ENCODE results near the gene HDGFL3. TPM values are rescaled to one million over a fixed set of nuclear protein-coding genes. Genes with fewer than 3 reads are reported as not detected.
"Not testable (repeated sequence)": the region's sequence is repeated elsewhere in the genome, so short reads cannot be mapped to it uniquely, and the experiment has no call there.

HDGFL3 gene
- total and polyA plus RNA-seq, 4 donors: 7.3 to 41.0 (median 19.7) TPM

DNA sequence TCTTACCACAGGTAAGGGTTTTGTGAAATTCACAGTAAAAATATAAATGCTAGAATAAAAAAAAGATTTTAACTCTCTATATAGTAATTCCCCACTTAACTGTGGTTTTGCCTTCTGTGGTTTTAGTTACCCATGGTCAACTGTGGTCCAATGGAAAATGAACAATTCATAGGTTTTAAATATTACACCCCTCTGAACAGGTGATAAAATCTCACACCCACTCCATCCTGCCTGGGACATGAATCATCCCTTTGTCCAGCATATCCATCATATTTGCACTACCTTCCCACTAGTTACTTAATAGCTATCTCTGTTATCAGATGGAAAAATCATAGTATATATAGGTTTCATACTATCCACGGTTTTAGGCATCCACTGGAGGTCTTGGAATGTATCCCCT lies 49.2 kb downstream of the HDGFL3 start:
- Histone ChIP-seq H3K27ac (ENCODE audit: low read depth in 1 of 2, low read length in 1 of 2) (no peak overlapping the region), H3K9me3 (ENCODE audit: control insufficient read depth in 4 of 4, insufficient read depth in 3 of 4, low read length in 3 of 4) (no peaks in the 10 kb centered on the region), H3K4me3 (no peak overlapping the region), H3K27me3 (ENCODE audit: control insufficient read depth in 3 of 3, insufficient read depth in 3 of 3, low read length in 2 of 3) (no peaks in the 10 kb centered on the region), H3K36me3 (ENCODE audit: control insufficient read depth in 4 of 4, insufficient read depth in 4 of 4, low read length in 4 of 4) (peaks cover 2 to 22% (median 14%) of the 10 kb centered on the region in 4 donors), H3K4me1 (ENCODE audit: control insufficient read depth in 5 of 5, insufficient read depth in 5 of 5, low read length in 5 of 5) (no peaks in the 10 kb centered on the region), H3K9ac (ENCODE audit: insufficient read depth in 1 of 2, low read length in 2 of 2) (no peak overlapping the region)
- no peak for DNase-seq
- 88 to 97% methylated on average over 1 of the region's 1 CpG for WGBS, 2 donors
- TF ChIP-seq, protein P1, sequence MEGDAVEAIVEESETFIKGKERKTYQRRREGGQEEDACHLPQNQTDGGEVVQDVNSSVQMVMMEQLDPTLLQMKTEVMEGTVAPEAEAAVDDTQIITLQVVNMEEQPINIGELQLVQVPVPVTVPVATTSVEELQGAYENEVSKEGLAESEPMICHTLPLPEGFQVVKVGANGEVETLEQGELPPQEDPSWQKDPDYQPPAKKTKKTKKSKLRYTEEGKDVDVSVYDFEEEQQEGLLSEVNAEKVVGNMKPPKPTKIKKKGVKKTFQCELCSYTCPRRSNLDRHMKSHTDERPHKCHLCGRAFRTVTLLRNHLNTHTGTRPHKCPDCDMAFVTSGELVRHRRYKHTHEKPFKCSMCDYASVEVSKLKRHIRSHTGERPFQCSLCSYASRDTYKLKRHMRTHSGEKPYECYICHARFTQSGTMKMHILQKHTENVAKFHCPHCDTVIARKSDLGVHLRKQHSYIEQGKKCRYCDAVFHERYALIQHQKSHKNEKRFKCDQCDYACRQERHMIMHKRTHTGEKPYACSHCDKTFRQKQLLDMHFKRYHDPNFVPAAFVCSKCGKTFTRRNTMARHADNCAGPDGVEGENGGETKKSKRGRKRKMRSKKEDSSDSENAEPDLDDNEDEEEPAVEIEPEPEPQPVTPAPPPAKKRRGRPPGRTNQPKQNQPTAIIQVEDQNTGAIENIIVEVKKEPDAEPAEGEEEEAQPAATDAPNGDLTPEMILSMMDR (IDR thresholded peaks at IDR 0.05; ENCODE audit: control extremely low read depth, extremely low read depth): no peak
- ATAC-seq (ENCODE audit: insufficient read depth, low FRiP score): no peak

DNA sequence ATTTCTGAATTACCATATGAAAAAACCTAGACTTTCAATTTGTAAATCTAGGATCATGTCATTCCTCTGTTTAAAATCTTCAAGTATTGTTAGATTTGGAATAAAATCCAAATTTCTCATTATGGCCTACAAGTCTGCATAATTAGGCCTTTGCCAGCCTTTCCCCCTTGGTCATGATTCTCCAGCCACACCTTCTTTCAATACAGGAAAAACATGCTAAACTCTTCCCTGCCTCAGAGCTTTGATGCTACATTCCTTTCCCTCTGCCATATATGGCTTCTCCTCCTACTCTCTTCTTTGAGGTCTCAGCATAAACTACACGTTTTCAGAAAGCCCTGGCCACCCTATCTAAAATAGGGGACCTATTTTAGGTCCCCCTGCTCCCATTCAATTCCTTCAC lies 51.7 kb downstream of the HDGFL3 start:
- H3K9ac ChIP-seq (ENCODE audit: insufficient read depth in 1 of 2, low read length in 2 of 2): no peak overlapping the region
- H3K4me1 ChIP-seq (ENCODE audit: control insufficient read depth in 5 of 5, insufficient read depth in 5 of 5, low read length in 5 of 5): no peaks in the 10 kb centered on the region
- no peak overlapping the region for H3K4me3 ChIP-seq
- no peaks in the 10 kb centered on the region for H3K27me3 ChIP-seq (ENCODE audit: control insufficient read depth in 3 of 3, insufficient read depth in 3 of 3, low read length in 2 of 3)
- H3K9me3 ChIP-seq (ENCODE audit: control insufficient read depth in 4 of 4, insufficient read depth in 3 of 4, low read length in 3 of 4): no peaks in the 10 kb centered on the region
- no peak for DNase-seq
- H3K36me3 ChIP-seq (ENCODE audit: control insufficient read depth in 4 of 4, insufficient read depth in 4 of 4, low read length in 4 of 4): peaks cover 2 to 22% (median 17%) of the 10 kb centered on the region in 4 donors
- ATAC-seq (ENCODE audit: insufficient read depth, low FRiP score): no peak
- H3K27ac ChIP-seq (ENCODE audit: low read depth in 1 of 2, low read length in 1 of 2): no peak overlapping the region
- TF ChIP-seq, protein P1 (IDR thresholded peaks at IDR 0.05; ENCODE audit: control extremely low read depth, extremely low read depth): no peak
- WGBS, 2 donors: 65 to 82% methylated on average over 1 of the region's 1 CpG

DNA sequence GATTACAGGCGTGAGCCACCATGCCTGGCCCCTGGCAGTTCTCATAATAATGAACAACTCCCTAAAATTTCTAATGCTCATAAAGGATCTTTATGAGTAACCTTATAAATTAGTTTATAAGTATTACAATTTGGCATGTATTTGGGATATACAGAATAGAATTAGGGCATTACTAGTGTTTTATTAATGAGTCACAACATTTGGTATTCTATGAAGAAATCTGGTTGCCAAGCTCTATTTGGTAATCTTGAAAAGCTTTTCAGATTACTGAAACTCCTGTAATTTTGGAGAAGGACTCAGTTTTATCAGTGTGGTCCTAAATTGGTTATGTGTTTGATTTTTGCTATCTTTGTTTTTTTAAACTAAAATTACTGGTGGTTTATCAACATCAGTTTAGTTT lies 54.3 kb downstream of the HDGFL3 start:
- whole genome bisulfite sequencing, 2 donors: 89 to 95% methylated on average over 1 of the region's 1 CpG
- TF ChIP-seq, protein P1 (IDR thresholded peaks at IDR 0.05; ENCODE audit: control extremely low read depth, extremely low read depth): no peak
- Histone ChIP-seq H3K4me3 (no peak overlapping the region), H3K9ac (ENCODE audit: insufficient read depth in 1 of 2, low read length in 2 of 2) (no peak overlapping the region), H3K27me3 (ENCODE audit: control insufficient read depth in 3 of 3, insufficient read depth in 3 of 3, low read length in 2 of 3) (no peaks in the 10 kb centered on the region), H3K4me1 (ENCODE audit: control insufficient read depth in 5 of 5, insufficient read depth in 5 of 5, low read length in 5 of 5) (no peaks in the 10 kb centered on the region), H3K27ac (ENCODE audit: low read depth in 1 of 2, low read length in 1 of 2) (no peak overlapping the region), H3K36me3 (ENCODE audit: control insufficient read depth in 4 of 4, insufficient read depth in 4 of 4, low read length in 4 of 4) (peaks cover 4 to 32% (median 25%) of the 10 kb centered on the region in 4 donors), H3K9me3 (ENCODE audit: control insufficient read depth in 4 of 4, insufficient read depth in 3 of 4, low read length in 3 of 4) (no peaks in the 10 kb centered on the region)
- DNase-seq (no peak), ATAC-seq (ENCODE audit: insufficient read depth, low FRiP score) (no peak)

DNA sequence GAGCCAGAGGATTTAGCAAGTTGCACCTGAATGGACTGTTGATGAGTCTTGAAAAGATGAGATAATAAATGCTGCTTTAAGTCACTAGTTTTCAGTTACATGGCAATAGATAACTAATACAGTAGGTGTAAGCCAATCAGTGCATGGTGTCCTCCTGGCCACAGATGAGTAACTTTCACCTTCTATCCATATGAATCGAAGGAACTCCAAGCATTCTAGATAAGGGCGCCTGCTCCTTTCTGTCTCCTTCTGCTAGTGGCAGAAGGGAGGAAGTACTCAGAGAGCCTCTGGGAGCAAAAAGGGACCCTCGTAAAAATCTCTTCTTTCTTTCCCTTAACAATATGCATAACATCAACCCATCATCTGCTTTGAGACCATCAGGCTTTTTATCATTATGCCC lies 62.9 kb downstream of the HDGFL3 start:
- Histone ChIP-seq H3K36me3 (ENCODE audit: control insufficient read depth in 4 of 4, insufficient read depth in 4 of 4, low read length in 4 of 4) (peaks cover 12 to 34% (median 26%) of the 10 kb centered on the region in 4 donors), H3K9ac (ENCODE audit: insufficient read depth in 1 of 2, low read length in 2 of 2) (no peak overlapping the region), H3K9me3 (ENCODE audit: control insufficient read depth in 4 of 4, insufficient read depth in 3 of 4, low read length in 3 of 4) (no peaks in the 10 kb centered on the region), H3K27ac (ENCODE audit: low read depth in 1 of 2, low read length in 1 of 2) (no peak overlapping the region), H3K27me3 (ENCODE audit: control insufficient read depth in 3 of 3, insufficient read depth in 3 of 3, low read length in 2 of 3) (no peaks in the 10 kb centered on the region), H3K4me3 (no peak overlapping the region), H3K4me1 (ENCODE audit: control insufficient read depth in 5 of 5, insufficient read depth in 5 of 5, low read length in 5 of 5) (no peaks in the 10 kb centered on the region)
- 95% methylated on average over 3 of the region's 3 CpGs for WGBS, 2 donors
- ATAC-seq (ENCODE audit: insufficient read depth, low FRiP score): no peak
- TF ChIP-seq, protein P1 (IDR thresholded peaks at IDR 0.05; ENCODE audit: control extremely low read depth, extremely low read depth): no peak
- no peak for DNase-seq

DNA sequence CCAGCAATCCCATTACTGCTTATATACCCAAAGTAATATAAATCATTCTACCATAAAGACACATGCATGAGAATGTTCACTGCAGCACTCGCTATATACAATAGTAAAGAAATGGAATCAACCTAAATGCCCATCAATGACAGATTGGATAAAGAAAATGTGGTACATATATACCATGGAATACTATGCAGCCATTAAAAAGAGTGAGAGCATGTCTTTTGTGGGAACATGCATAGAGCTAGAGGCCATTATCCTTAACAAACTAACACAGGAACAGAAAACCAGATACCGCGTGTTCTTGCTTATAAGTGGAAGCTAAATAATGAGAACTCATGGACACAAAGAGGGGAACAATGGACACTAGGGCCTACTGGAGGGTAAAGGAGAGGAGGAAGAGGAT lies 65.5 kb downstream of the HDGFL3 start:
- 99 to 100% methylated on average over 3 of the region's 3 CpGs for WGBS, 2 donors
- not testable (repeated sequence) for H3K27ac ChIP-seq (ENCODE audit: low read depth in 1 of 2, low read length in 1 of 2); H3K4me1 ChIP-seq (ENCODE audit: control insufficient read depth in 5 of 5, insufficient read depth in 5 of 5, low read length in 5 of 5); H3K27me3 ChIP-seq (ENCODE audit: control insufficient read depth in 3 of 3, insufficient read depth in 3 of 3, low read length in 2 of 3); ATAC-seq (ENCODE audit: insufficient read depth, low FRiP score); DNase-seq; H3K4me3 ChIP-seq; H3K9me3 ChIP-seq (ENCODE audit: control insufficient read depth in 4 of 4, insufficient read depth in 3 of 4, low read length in 3 of 4); H3K9ac ChIP-seq (ENCODE audit: insufficient read depth in 1 of 2, low read length in 2 of 2)
- peaks cover 10 to 32% (median 18%) of the 10 kb centered on the region in 4 donors for H3K36me3 ChIP-seq (ENCODE audit: control insufficient read depth in 4 of 4, insufficient read depth in 4 of 4, low read length in 4 of 4)

Data from lung (tissue), 12 donors.